Activated B cell treated with CpG ODN at 0.5 μM for 24 hours (primary cell): Measurements from ENCODE around the gene SHROOM2. TPM values are rescaled to one million over a fixed set of nuclear protein-coding genes. Genes with fewer than 3 reads are reported as not detected.

Experiments used
- ATAC-seq: fragments of 200-7000 bp; cut with Tn5 transposase; one replicate; pipeline ENCODE4 v1.10.0; 2021; ENCODE audit warnings: low read depth, mild to moderate bottlenecking, moderate library complexity
- CTCF ChIA-PET: fragments of 350-600 bp; sonication (Branson Sonifier 250); formaldehyde crosslinking; loops from one replicate; lab custom pipeline; 2021; ENCODE audit warnings: antibody characterized with exemption; lab: Charles Lee
- POLR2A ChIA-PET: fragments of 350-600 bp; sonication (Branson Sonifier 250); formaldehyde crosslinking; loops from one replicate; lab custom pipeline; 2021; ENCODE audit warnings: antibody characterized with exemption; lab: Charles Lee
- DNase-seq: peaks from one replicate; pipeline ENCODE4 v3.0.0; 2022
- H3K27ac Mint-ChIP-seq: one replicate; pipeline ENCODE4 v1.8.0; 2020; ENCODE audit warnings: mixed read lengths
- H3K27me3 Mint-ChIP-seq: one replicate; pipeline ENCODE4 v1.8.0; 2021; ENCODE audit warnings: mixed read lengths
- H3K36me3 Mint-ChIP-seq: one replicate; pipeline ENCODE4 v1.8.0; 2021; ENCODE audit warnings: low read depth, mixed read lengths
- H3K4me1 Mint-ChIP-seq: one replicate; pipeline ENCODE4 v1.8.0; 2021; ENCODE audit warnings: mixed read lengths
- H3K4me3 Mint-ChIP-seq: one replicate; pipeline ENCODE4 v1.8.0; 2020; ENCODE audit warnings: mild to moderate bottlenecking, mixed read lengths
- H3K9me3 Mint-ChIP-seq: one replicate; pipeline ENCODE4 v1.8.0; 2020; ENCODE audit warnings: mixed read lengths
- CTCF ChIP-seq: fragments of 200-600 bp; IDR thresholded peaks from one replicate; pipeline ENCODE4 v1.8.0; 2022; ENCODE audit warnings: antibody characterized with exemption, mild to moderate bottlenecking
- intact Hi-C: fragments of 100-400 bp; cut with micrococcal nuclease; formaldehyde crosslinking; loops from one replicate; pipeline ENCODE4 v1.15.1; 2024
- total RNA-seq: library from RNA; stranded (reverse); gene quantifications from 2 replicates; pipeline ENCODE4 v1.2.3, GENCODE V29; 2022

SHROOM2 gene
- total RNA-seq, 1 donor from 2014 or later: not detected

- Mint-ChIP-seq H3K27ac (no peak overlapping the region), H3K4me1 (peaks cover 2% of the 10 kb centered on the region), H3K36me3 (no peaks in the 10 kb centered on the region), H3K27me3 (no peaks in the 10 kb centered on the region), H3K4me3 (no peak overlapping the region), H3K9me3 (no peaks in the 10 kb centered on the region)
- CTCF ChIA-PET: interaction anchor here (1.4 kb wide), 1 partner anchor 13 kb away, joined by 3 read pairs; no protein-coding TSS in a partner anchor
- TF ChIP-seq CTCF: no peak
- intact Hi-C loops: loop anchor here (5.0 to 10.0 kb wide), 2 partner anchors 55 to 707 kb away; no protein-coding TSS in a partner anchor
- POLR2A ChIA-PET: no interaction called here
- DNase-seq: no peak
- ATAC-seq: no peak
Observed at GRCh38 chrX:9887659-9888297, 101.5 kb downstream of the SHROOM2 start.

- intact Hi-C loops: loop anchor here (5.0 to 10.0 kb wide), 2 partner anchors 53 to 706 kb away; no protein-coding TSS in a partner anchor
- no peaks in the 10 kb centered on the region for H3K9me3 Mint-ChIP-seq
- no peaks in the 10 kb centered on the region for H3K36me3 Mint-ChIP-seq
- no peak for ATAC-seq
- no peak overlapping the region for H3K27ac Mint-ChIP-seq
- CTCF ChIA-PET: no interaction called here
- peaks cover 2% of the 10 kb centered on the region for H3K4me1 Mint-ChIP-seq
- TF ChIP-seq CTCF: no peak
- no peak for DNase-seq
- H3K4me3 Mint-ChIP-seq: no peak overlapping the region
- no peaks in the 10 kb centered on the region for H3K27me3 Mint-ChIP-seq
- POLR2A ChIA-PET: no interaction called here
Observed at GRCh38 chrX:9888953-9889470, 102.8 kb downstream of the SHROOM2 start.

- DNase-seq (no peak), ATAC-seq (no peak)
- Mint-ChIP-seq H3K27me3 (no peaks in the 10 kb centered on the region), H3K9me3 (no peaks in the 10 kb centered on the region), H3K27ac (no peak overlapping the region), H3K4me3 (no peak overlapping the region), H3K4me1 (no peaks in the 10 kb centered on the region), H3K36me3 (no peaks in the 10 kb centered on the region)
- intact Hi-C loops: no loop called here
- TF ChIP-seq CTCF: no peak
- POLR2A ChIA-PET: no interaction called here
- CTCF ChIA-PET: no interaction called here
Observed at GRCh38 chrX:9890681-9891091, 104.5 kb downstream of the SHROOM2 start.

- no peak overlapping the region for H3K27ac Mint-ChIP-seq
- H3K36me3 Mint-ChIP-seq: no peaks in the 10 kb centered on the region
- no peaks in the 10 kb centered on the region for H3K27me3 Mint-ChIP-seq
- H3K4me3 Mint-ChIP-seq: no peak overlapping the region
- intact Hi-C loops: no loop called here
- DNase-seq: no peak
- no peaks in the 10 kb centered on the region for H3K4me1 Mint-ChIP-seq
- H3K9me3 Mint-ChIP-seq: no peaks in the 10 kb centered on the region
- ChIA-PET POLR2A (no interaction called here), CTCF (no interaction called here)
- ATAC-seq: no peak
- no peak for TF ChIP-seq CTCF
Observed at GRCh38 chrX:9895225-9895912, 109.1 kb downstream of the SHROOM2 start.

GRCh38 chrX:9897761-9898161 lies 111.5 kb downstream of the SHROOM2 start:
- no peak overlapping the region for H3K27ac Mint-ChIP-seq
- H3K27me3 Mint-ChIP-seq: no peaks in the 10 kb centered on the region
- H3K4me3 Mint-ChIP-seq: no peak overlapping the region
- ChIA-PET POLR2A (no interaction called here), CTCF (no interaction called here)
- no peak for TF ChIP-seq CTCF
- intact Hi-C loops: no loop called here
- H3K4me1 Mint-ChIP-seq: no peaks in the 10 kb centered on the region
- no peak for DNase-seq
- H3K36me3 Mint-ChIP-seq: no peaks in the 10 kb centered on the region
- no peak for ATAC-seq
- H3K9me3 Mint-ChIP-seq: no peaks in the 10 kb centered on the region
